Hematopoietic multipotent progenitor cell treated with erythropoietin and hydrocortisone succinate and interleukin-3 and kit ligand, for 4 days (in vitro differentiated cells): ENCODE data around the gene CLTCL1.
"Not testable (repeated sequence)": the region's sequence is repeated elsewhere in the genome, so short reads cannot be mapped to it uniquely, and the experiment has no call there.

Experiments
- DNase-seq: peaks from one replicate; pipeline ENCODE4 v3.0.0-alpha.2; 2015

The CLTCL1 gene

DNA sequence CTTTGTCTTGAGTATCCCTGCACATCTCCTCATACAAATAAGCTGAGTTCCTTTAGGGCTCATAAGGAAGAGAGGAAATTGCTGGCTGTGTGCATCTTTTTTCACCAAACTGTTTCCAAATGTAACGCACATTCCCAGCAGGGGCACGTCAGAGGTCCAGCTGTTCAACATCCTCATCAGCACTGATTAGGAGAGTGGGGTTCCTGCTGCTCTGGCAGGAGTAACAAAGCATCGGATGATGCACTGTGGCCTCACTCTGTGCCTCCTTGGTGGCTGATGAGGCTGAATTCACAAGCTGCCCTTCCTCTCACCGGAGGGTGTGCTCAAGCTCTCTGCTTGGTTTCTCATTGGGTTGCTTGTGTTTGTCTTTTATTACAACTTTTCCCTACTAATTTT lies 77.4 kb downstream of the CLTCL1 start:
- DNase-seq = no peak

DNA sequence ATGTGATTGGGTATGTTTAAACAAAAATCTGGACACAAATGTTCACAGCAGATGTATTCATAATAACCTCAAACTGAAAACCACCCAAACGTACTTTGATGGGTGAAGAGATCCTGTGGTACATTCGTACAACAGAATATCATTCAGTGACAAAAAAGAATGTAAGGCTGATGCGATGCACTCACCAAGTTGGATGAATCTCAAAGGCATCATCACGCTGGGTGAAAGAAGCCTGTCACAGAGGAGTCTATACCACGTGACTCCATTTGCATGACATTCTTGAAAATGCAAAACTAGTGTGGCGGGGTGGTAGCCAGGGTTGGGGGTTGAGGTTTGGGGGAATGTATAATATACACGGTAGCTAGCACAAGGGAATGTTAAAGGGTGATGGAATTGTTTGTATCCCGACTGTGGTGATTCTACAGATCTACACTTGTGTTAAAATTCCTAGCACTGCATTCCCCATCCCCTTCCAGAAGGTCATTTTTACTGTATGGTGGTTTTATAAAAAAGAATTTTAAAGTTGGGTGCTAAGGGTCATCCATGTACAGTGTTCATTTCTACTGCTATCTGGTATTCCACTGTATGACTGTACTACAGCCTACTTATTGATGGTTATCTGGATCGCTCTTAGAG lies 78.0 kb downstream of the CLTCL1 start:
- DNase-seq = no peak

DNA sequence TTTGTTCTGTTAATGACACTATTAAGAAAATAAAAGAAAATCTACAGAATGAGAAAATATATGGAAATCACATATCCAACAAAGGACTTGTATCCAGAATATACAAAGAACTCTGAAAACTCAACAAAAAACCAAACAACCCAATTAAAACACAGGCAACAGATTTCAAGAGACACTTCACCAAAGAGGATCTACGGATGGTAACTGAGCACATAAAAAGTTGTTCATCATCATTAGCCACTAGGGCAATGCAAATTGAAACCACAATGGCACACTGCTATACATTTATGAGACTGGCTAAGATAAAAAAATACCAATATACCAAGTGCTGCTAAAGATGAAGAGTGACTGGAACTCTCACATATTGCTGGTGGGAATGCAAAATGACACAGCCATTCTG lies 78.5 kb downstream of the CLTCL1 start:
- DNase-seq = no peak

GRCh38 chr22:19212302-19212870 lies 79.1 kb downstream of the CLTCL1 start:
- DNase-seq = no peak

DNA sequence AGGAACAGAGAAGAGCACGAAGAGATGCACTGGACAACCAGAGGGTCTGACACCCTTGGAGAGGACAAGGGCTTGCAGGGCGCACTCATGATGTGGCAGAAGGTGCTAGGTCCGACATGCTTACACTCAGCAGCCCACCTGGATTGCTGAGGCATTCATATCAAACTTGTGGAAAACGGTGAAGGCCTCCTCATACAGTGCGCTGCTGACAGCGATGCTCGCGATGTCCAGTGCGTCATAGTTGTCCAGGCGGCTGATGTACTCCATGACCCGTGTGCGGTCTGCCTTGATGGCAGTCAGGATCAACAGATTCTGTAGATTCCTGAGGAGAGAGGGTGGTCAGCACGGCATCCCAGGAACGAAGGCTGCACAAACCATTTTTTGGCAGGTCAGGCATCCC lies 81.3 kb downstream of the CLTCL1 start:
- no peak for DNase-seq

- DNase-seq = no peak
Observed at GRCh38 chr22:19208287-19208847, 83.2 kb downstream of the CLTCL1 start.

GRCh38 chr22:19207884-19208283 lies 83.6 kb downstream of the CLTCL1 start:
- DNase-seq = no peak

GRCh38 chr22:19207401-19207808 lies 84.1 kb downstream of the CLTCL1 start:
- DNase-seq = peak; percentile 24

DNA sequence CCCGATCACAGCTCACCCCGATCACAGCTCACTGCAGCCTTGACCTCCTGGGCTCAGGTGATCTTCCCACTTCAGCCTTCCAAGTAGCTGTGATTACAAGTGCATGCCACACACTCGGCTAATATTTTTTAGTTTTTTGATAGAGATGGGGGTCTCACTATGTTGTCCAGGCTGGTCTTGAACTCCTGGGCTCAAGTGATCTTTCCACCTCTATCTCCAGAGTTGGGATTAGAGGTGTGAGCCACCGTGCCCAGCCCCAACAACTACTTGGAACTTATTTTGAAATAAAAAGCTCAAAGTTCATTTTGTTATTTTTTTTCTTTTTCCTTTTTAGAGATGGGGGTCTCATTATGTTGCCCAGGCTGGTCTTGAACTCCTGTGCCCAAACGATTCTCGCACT lies 85.2 kb downstream of the CLTCL1 start:
- no peak for DNase-seq

- no peak for DNase-seq
Observed at GRCh38 chr22:19204640-19205039, 86.9 kb downstream of the CLTCL1 start.

DNA sequence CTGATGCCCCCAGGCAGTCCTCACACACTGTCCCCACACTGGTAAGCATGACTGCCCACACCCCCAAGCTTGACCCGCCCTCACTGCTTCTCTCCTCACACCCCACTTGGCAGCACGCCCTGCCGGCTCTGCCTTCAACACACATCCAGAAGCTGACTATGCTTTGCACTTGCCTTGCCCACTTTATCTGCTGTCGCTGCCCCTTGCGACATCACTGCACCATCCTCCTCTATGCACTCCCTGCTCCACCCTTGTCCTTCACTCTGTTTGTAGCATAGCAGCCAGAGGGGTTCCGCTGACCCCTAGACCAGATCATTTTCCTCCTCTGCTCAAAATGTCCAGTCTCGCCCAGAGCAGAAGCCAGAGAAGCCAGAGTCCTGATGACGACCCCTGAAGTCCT lies 87.7 kb downstream of the CLTCL1 start:
- peak; percentile 52 for DNase-seq

DNA sequence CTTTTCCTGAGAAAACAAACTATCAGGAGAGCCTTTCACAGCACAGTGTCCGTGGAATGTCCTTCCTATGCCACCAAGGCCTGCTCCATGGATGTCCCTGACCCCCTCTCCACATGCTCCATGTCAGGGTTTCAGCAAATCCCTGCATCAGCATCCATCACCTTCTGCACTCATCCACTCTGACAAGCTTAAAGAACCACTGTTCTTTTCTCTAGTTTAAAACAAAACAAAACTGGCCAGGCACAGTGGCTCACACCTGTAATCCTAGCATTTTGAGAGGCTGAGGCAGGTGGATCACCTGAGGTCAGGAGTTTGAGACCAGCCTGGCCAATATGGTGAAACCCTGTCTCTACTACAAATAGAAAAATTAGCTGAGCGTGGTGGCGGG lies 88.7 kb downstream of the CLTCL1 start:
- DNase-seq = not testable (repeated sequence)

DNA sequence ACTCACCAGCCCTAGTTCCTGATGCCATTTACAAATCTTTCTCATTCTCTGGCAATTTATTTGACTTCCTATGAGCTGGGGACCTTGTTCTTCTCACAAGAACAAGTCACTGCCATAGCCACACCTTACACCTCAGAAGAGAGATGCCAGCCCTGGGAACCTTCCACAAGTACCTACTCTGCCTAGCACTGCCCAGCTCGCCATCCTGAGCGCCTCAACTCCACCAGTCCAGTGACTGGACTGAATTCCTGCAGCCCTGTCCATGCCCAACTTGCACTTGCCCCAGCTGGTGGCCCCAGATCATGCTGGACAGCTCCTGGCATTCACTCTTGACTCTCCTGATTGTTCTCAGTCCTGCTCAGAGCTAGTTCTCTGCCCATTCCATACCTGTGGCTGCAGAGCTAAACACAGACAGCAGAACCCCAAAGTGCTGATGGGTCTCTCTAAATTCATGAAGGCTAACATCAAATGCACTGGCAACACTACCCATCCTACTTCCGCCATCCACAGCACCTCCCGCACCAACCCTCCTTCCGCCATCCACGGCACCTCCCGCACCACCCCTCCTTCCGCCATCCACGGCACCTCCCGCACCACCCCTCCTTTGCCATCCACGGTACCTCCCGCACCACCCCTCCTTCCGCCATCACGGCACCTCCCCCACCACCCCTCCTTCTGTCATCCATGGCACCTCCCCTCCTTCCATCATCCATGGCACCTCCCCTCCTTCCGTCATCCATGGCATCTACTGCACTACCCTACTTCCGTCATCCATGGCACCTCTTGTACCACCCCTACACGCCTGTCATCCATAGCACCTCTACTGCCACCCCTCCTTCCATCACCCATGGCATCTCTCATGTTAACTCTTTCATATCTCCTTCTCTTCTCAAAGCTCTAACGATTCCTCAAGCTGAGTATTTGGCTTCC lies 89.4 kb downstream of the CLTCL1 start:
- no peak for DNase-seq

DNA sequence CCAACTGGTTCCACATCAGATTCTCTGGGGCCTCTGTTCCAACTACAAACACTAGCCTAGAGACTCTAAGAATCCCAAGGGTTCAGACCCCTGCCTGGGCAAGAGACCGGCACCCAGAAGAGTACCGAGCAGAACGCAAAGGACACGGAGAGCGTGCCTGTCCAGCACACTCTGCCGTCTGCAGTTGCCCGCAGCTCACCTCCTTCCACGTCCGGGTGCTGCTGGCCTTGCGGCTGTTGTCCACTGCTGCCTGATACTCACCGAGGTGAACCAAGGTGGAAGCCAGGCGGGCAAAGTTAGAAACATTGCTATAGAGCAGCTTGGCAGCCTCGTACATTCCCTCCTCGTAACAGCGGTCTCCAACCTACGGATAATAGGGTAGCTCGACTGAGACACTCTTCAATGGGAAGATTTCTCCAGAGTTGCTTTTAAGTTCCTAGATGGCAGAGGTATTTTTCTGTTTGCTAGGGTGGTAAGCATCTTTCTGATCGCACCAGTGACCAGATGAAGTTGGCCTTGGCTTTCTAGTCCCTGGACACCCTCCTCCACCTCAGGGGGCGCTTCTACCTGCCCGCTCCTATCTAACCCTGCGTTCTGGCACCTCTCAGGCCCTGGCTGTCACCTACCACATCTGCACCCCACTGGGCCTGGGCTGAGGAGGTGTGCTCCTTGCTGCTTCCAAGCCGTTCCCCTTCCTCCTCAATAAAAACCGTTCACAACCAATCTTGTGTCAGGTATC lies 90.2 kb downstream of the CLTCL1 start:
- DNase-seq = no peak

GRCh38 chr22:19199479-19199878 lies 92.0 kb downstream of the CLTCL1 start:
- no peak for DNase-seq

DNA sequence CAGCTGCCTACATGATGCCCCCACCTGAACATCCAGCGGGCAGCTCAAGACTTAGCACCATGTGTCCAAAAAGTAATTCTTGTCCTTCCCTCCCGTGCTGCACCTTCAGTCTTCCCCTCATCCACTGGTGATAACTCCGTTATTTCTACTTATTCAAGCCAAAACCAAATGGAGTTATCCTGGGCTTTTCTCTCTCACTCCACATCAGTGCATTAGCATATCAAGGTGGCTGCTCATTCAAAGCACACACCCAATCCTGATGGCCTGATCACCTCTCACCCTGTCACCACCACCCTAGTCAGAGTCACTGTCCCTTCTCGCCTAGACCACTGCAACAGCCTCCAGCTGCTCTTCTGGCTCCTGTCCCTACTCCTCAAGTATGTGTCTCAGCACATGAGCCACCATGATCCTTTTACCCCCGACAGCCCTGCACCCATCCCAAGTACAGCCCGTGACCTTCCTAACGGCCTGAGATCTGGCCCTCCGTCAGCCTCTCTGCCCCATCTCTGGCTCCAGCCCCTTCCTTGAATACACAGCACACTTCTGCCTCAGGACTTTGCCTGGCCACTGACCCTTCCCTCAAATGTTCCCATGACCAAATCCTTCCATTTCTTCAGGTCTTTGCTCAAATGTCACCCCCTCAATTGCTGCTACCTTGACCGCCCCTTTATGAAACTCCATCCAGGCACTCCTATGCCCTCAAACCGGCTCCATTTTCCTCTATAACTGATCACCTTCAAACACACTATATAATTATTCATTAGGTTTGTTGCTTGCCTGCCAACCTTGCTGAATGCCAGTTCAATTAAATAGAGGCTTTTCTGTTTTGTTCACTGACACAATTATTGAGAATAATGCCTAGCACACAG lies 93.3 kb downstream of the CLTCL1 start:
- no peak for DNase-seq

GRCh38 chr22:19196841-19197612 lies 94.5 kb downstream of the CLTCL1 start:
- no peak for DNase-seq

DNA sequence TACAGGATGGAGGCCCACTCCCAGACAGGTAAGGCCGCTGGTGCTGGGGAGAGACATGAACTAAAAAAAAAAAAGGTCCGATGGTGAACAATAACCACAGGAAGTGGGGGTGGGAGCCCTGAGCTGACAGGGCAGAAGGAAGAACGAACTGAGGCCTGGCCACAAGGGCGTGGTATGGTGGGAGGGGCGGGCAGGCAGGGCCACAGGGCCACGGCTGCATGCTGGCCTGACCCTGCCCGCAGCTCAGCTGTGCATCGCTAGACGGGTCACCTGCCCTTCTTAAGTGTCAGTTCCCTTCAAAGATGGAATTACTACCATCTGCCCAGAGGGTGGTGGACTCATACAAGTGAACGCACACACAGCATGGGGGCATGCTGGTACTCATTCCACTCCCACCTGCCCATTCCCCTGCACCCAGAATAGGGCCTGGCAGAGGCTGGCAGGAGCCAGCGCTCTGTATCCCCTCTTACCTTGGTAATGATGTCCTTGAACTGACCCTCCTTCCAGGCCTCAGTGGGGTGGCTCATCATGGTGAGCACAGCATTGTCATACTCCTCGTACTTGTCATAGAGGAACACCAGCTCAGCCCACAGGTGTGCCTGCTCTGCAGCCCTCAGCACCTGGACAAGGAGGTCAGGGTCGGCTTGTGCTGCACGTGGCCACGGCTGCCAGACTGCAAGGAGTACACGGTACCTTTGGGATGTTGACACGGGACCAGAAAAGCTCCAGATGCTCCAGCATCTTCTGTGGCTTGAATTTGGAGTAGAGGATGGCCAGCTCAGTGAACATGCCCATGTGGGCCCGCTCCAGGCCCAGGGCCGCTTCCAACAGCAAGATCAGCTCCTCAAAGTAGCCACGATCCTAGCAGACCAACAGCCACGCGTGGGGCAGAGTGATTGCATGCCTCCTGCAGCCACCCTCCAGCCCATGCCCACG lies 95.5 kb downstream of the CLTCL1 start:
- DNase-seq = peak; percentile 48

DNA sequence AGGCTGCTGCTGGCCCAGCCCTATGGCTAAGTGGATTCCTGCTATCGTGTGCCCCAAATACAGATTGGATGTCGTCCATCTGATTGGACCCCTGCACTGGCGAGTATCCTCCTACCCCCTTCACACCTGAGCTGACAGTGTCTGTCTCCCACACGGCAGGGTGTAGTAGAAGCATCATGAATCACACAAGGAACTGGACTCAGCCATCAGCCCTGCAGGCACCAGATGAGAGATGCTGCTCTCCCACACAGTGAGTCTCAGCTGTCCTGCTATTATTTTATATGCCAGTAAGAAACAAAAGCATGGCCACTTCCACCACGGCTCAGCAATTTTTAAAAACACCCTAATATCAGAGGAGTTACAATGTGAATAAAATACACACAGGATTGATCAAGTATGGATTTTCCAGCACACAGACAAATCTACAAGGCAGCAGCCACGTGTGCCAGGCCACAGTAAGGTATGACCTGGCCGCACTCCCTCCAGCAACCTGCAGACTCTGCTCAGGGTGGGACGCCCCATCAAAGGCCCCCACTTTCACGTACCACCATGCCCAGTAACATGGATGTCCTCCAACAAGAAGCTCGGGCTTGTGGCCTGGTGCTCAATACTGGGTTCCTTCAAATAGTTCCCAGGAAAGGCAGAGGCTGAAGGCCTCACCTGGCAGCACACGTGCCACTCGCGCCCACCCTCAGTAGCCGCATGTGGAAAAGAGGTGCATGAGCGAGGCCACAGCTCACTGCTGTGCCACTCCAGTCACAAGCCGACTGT lies 96.6 kb downstream of the CLTCL1 start:
- DNase-seq = no peak
